Measurements from ENCODE around the gene RNF130. TPM values are rescaled to one million over a fixed set of nuclear protein-coding genes. Genes with fewer than 3 reads are reported as not detected.
A peak's percentile ranks its signal among the peaks of the same experiment; 100 is the strongest.
"Not testable (repeated sequence)": the region's sequence is repeated elsewhere in the genome, so short reads cannot be mapped to it uniquely, and the experiment has no call there.

RNF130 gene
- total RNA-seq, 1 donor from 2014 or later: 73.5 TPM

GRCh38 chr5:180026320-180026719 lies 45.2 kb downstream of the RNF130 start:
- DNase-seq (ENCODE audit: extremely low read depth, low read depth, low spot score): peak; percentile 63

DNA sequence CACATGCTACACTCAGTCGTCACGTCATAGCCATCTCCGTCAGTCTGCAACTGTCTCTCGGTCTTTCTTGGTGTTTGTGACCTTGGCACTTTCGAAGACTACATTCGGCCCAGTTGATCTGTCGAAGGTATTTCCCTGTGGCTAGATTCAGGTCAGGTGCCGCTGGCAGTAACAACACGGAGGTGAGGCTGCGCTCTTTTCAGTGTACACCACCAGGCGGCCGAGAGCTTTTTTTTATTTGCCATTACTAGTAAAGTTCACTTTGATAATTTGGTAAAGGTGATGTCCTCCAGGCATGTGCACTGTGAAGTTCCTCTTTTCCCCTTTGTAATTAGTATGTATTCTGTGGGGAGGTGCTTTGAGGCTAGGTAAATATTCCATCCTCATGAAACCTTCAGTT lies 49.7 kb downstream of the RNF130 start:
- no peak for DNase-seq (ENCODE audit: extremely low read depth, low read depth, low spot score)

DNA sequence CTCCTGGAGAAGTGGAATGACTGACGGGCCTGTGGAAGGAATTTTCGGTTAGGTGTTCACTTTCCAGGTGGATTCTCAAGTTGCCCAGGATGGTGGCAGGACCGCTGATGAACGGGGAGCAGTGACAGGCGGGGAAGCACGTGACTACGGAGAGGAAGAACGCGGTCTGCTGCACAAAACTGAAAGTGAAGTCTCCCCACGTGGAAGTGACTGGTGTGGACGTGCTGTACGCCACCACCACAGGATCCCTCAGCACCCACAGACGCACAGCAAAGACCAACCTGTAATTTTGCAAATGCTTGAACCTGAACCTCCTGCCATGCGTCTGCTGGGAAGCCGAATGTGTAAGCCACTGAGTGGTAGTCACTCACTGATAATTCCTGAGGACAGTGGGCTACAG lies 51.4 kb downstream of the RNF130 start:
- DNase-seq (ENCODE audit: extremely low read depth, low read depth, low spot score): no peak

GRCh38 chr5:180018347-180019060 lies 53.1 kb downstream of the RNF130 start:
- DNase-seq (ENCODE audit: extremely low read depth, low read depth, low spot score): no peak

GRCh38 chr5:180015523-180015922 lies 56.0 kb downstream of the RNF130 start:
- DNase-seq (ENCODE audit: extremely low read depth, low read depth, low spot score): not testable (repeated sequence)

- DNase-seq (ENCODE audit: extremely low read depth, low read depth, low spot score): no peak
Measured at GRCh38 chr5:180013678-180014077, 57.9 kb downstream of the RNF130 start.

GRCh38 chr5:180012316-180012715 lies 59.2 kb downstream of the RNF130 start:
- DNase-seq (ENCODE audit: extremely low read depth, low read depth, low spot score): no peak

- no peak for DNase-seq (ENCODE audit: extremely low read depth, low read depth, low spot score)
Measured at GRCh38 chr5:180010636-180011035, 60.9 kb downstream of the RNF130 start.

DNA sequence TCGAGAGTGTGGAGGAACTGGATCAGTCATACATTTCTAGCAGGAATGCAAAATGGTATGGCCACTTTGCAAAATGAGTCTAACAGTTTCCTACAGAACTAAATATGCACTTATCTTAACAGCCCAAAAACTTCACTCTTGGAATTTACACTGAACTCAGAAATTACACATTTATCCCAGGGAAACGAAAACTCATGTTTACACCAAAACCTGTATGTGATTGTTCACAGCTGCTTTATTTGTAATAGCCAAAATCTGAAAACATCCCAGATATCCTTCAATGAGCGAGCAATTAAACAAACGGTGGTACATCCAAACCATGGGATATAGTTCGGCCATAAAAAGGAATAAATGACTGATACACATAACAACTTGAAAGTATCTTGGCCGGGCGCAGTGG lies 62.0 kb downstream of the RNF130 start:
- DNase-seq (ENCODE audit: extremely low read depth, low read depth, low spot score): no peak

GRCh38 chr5:180008433-180008832 lies 63.1 kb downstream of the RNF130 start:
- no peak for DNase-seq (ENCODE audit: extremely low read depth, low read depth, low spot score)

GRCh38 chr5:180007582-180007981 lies 64.0 kb downstream of the RNF130 start:
- DNase-seq (ENCODE audit: extremely low read depth, low read depth, low spot score): no peak

DNA sequence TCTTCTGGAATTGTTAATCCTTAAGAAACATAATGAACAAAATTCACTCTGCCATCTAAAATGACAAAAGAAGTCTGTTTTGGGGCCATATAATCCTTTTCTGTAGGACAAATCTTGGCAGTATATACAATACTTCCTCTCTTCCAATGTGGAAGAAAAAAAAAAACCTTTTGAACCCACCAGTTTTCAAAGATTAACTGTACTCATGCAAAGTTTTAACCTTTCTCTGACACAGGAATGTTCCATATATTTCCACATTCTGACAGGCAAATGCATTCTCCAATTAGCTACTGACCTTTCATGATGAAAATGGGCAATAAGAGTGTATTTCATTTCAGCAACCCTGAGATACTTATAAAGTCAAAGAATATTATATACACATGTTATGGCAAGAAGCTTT lies 65.4 kb downstream of the RNF130 start:
- no peak for DNase-seq (ENCODE audit: extremely low read depth, low read depth, low spot score)

DNA sequence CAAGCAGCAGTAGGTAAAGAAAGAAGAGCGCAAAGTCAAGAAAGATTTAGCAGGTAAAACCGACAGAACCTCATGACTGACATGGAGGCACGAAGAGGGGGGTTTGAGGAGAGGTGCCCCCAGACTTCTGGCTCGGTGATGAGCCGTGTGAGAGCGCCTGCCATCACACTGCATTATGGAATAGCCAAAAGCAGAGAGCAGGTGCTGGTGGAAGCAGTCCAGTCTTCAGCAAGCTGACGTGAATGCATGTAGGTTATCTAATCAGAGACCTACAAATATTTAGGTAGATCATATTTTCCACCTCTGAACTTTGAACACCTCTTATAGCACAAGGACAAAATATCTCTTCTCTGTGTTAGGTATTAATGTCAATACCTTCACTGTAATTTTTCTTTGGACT lies 68.4 kb downstream of the RNF130 start:
- DNase-seq (ENCODE audit: extremely low read depth, low read depth, low spot score): no peak

DNA sequence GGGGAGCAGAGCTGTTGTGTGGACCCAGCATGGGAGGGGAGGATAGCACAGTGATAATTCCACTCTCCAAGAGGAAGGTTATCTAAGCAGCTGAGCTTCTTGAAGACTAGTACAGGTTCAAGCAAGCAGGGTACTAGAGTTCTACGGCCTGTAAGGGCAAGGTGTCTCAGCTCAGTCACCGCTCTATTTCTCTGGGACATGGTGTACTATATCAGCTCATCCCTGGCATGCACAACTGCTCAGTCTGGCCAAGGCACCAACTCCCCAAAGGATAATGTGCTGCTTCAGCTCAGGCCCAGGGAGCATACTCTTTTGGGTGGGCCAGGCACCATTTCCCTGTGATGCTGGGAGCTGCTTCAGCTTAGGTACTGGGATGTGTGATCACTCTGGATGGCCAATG lies 69.8 kb downstream of the RNF130 start:
- no peak for DNase-seq (ENCODE audit: extremely low read depth, low read depth, low spot score)

DNA sequence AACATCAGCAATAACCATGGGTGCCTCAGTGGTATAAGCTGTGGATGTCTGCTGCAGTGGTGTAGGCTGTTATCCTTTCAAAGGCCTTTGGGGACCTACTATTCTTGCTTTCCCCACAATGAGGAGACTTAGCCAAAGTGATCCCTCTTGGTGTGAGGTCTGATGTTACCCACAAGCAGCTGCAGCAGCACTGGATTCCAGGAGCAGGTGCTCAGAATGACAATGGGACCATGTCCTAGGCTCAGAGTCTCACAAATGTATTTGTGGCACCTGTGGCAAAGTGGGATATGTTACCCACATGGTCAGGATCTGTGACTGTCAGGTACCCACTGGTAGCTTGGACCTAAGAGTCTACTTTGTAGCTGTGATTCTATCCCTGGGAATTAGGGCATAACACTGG lies 70.4 kb downstream of the RNF130 start:
- no peak for DNase-seq (ENCODE audit: extremely low read depth, low read depth, low spot score)

GRCh38 chr5:179998485-179998884 lies 73.1 kb downstream of the RNF130 start:
- DNase-seq (ENCODE audit: extremely low read depth, low read depth, low spot score): no peak

- no peak for DNase-seq (ENCODE audit: extremely low read depth, low read depth, low spot score)
Measured at GRCh38 chr5:179994583-179995323, 76.8 kb downstream of the RNF130 start.

DNA sequence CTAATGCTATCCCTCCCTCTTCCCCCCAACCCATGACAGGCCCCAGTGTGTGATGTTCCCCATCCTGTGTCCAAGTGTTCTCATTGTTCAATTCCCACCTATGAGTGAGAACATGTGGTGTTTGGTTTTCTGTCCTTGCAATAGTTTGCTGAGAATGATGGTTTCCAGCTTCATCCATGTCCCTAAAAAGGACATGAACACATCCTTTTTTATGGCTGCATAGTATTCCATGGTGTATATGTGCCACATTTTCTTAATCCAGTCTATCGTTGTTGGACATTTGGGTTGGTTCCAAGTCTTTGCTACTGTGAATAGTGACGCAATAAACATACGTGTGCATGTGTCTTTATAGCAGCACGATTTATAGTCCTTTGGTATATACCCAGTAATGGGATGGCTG lies 78.7 kb downstream of the RNF130 start:
- DNase-seq (ENCODE audit: extremely low read depth, low read depth, low spot score): not testable (repeated sequence)

DNA sequence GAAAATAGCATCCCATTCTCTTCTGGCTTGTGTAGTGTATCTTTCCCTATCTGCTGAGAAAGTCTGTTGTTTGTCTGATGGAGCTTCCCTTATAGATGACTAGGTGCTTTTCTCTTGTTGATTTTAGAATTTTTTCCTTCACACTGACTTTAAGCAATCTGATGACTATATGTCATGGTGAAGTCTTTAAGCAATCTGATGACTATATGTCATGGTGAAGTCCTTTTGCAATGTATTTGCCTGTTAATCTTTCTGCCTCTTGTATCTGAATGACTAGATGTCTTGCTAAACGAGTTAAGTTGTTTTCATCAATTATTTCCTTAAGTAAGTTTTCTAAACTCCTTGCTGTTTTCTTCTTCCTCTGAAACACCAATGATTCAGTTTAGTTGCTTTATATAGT lies 80.5 kb downstream of the RNF130 start:
- no peak for DNase-seq (ENCODE audit: extremely low read depth, low read depth, low spot score)

GRCh38 chr5:179990525-179990924 lies 81.0 kb downstream of the RNF130 start:
- DNase-seq (ENCODE audit: extremely low read depth, low read depth, low spot score): not testable (repeated sequence)

GRCh38 chr5:179986328-179986727 lies 85.2 kb downstream of the RNF130 start:
- DNase-seq (ENCODE audit: extremely low read depth, low read depth, low spot score): no peak

DNA sequence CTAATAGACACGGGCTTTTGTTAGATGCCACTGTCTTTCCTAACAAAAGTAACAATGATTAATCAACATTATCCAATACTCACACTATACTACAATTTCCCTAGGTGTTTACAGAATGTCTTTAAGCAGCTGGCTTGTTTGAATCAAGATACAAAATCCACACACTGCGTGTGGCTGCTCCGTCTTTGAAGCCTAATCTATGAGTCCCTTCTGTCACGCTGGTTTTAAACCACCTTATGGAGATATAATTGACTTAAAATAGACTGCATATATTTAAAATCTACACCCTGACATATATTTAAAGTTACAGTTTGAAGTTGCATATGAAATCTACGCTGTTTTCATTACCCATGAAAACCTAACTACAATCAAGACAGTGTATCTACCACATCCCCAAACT lies 89.9 kb downstream of the RNF130 start:
- no peak for DNase-seq (ENCODE audit: extremely low read depth, low read depth, low spot score)

Measured in glomerular endothelial cell (primary cell).